Brain microvascular endothelial cell (primary cell): ENCODE results near the gene OTULIN.

Experiments
- DNase-seq: peaks from one replicate; pipeline ENCODE4 v3.0.0-alpha.2; 2020
- H3K27ac ChIP-seq: fragments of 250-450 bp; sonication (Bioruptor Pico); 2 replicates; pipeline ENCODE4 v1.5.1; 2020; ENCODE audit warnings: mild to moderate bottlenecking, moderate library complexity
- H3K27me3 ChIP-seq: fragments of 250-450 bp; sonication (Bioruptor Pico); replicated peaks from 2 replicates; pipeline ENCODE4 v1.5.1; 2020; ENCODE audit warnings: mild to moderate bottlenecking
- H3K36me3 ChIP-seq: fragments of 250-450 bp; sonication (Bioruptor Pico); replicated peaks from 2 replicates; pipeline ENCODE4 v1.5.1; 2020; ENCODE audit warnings: mild to moderate bottlenecking
- H3K4me3 ChIP-seq: 2 replicates; pipeline ENCODE4 v1.5.1; 2011; ENCODE audit warnings: low read depth, mild to moderate bottlenecking, control low read depth, low read length, moderate library complexity
- CTCF ChIP-seq: IDR thresholded peaks from 2 replicates; pipeline ENCODE4 v1.5.1; 2011; ENCODE audit warnings: low read depth, mild to moderate bottlenecking, moderate library complexity, low read length, control low read depth, inconsistent platforms; ENCODE audit errors: missing control alignments
- in situ Hi-C: cut with HindIII; loops from 2 replicates; pipeline ENCODE4 v1.10.0; 2017; ENCODE audit warnings: low sequenced_read_pairs, low pct_ligation_motif_present

Gene OTULIN

DNA sequence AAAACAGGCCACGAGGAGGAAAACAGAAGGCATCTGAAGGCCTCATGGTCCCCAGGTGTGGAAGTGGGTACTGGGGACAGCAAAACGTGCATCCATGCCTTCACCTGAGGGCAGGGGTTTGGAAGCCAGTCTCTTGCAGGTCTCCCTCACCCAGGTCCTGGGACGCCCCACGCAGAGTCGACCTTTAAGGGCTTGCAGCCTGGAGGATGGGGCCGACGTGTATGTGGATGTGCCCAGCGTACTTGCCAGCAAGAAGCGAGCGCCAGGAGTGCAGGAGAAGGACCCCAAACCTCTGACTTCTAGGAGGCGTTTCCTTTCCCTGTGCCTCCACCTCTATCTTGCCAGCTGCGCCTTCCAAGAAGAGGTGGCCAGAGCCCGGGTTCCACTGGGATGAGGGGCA lies 65.9 kb downstream of the OTULIN start:
- H3K36me3 ChIP-seq = peaks cover 6% of the 10 kb centered on the region
- no peak overlapping the region for H3K4me3 ChIP-seq
- no peak overlapping the region for H3K27ac ChIP-seq
- DNase-seq = no peak
- in situ Hi-C loops = loop anchor here (25.0 kb wide), 1 partner anchor 282 kb away; no protein-coding TSS in a partner anchor
- TF ChIP-seq CTCF = no peak
- no peaks in the 10 kb centered on the region for H3K27me3 ChIP-seq

- DNase-seq = no peak
- no peak overlapping the region for H3K4me3 ChIP-seq
- in situ Hi-C loops = loop anchor here (25.0 kb wide), 1 partner anchor 281 kb away; no protein-coding TSS in a partner anchor
- H3K36me3 ChIP-seq = peaks cover 6% of the 10 kb centered on the region
- no peaks in the 10 kb centered on the region for H3K27me3 ChIP-seq
- no peak for TF ChIP-seq CTCF
- H3K27ac ChIP-seq = no peak overlapping the region
Measured at GRCh38 chr5:14730881-14731280, 66.4 kb downstream of the OTULIN start.

DNA sequence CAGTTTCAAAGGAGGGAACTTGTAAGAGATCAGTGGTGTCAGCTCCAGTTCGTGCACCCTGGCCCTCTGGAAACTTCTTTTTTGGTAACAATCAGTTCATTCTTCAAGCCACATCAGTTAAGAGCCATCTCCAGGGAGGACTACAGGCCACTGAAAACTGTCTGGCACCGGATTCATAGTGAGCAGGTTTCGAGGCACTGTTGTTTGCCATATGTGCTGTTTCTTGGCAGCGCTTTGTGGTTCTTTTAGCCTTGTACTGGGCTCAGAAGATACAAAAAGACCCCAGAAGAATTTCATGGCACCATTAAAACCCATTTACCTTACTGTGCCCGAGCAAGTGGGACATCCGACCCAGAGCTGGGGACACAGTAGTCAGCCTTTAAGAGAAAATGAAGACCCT lies 68.5 kb downstream of the OTULIN start:
- Histone ChIP-seq H3K36me3 (peaks cover 9% of the 10 kb centered on the region), H3K27ac (no peak overlapping the region), H3K27me3 (no peaks in the 10 kb centered on the region), H3K4me3 (no peak overlapping the region)
- no peak for TF ChIP-seq CTCF
- in situ Hi-C loops = loop anchor here (25.0 kb wide), 1 partner anchor 279 kb away; no protein-coding TSS in a partner anchor
- DNase-seq = no peak

GRCh38 chr5:14733661-14734060 lies 69.1 kb downstream of the OTULIN start:
- no peaks in the 10 kb centered on the region for H3K27me3 ChIP-seq
- in situ Hi-C loops = loop anchor here (25.0 kb wide), 1 partner anchor 279 kb away; no protein-coding TSS in a partner anchor
- no peak for TF ChIP-seq CTCF
- H3K27ac ChIP-seq = no peak overlapping the region
- H3K4me3 ChIP-seq = no peak overlapping the region
- H3K36me3 ChIP-seq = peaks cover 9% of the 10 kb centered on the region
- no peak for DNase-seq

DNA sequence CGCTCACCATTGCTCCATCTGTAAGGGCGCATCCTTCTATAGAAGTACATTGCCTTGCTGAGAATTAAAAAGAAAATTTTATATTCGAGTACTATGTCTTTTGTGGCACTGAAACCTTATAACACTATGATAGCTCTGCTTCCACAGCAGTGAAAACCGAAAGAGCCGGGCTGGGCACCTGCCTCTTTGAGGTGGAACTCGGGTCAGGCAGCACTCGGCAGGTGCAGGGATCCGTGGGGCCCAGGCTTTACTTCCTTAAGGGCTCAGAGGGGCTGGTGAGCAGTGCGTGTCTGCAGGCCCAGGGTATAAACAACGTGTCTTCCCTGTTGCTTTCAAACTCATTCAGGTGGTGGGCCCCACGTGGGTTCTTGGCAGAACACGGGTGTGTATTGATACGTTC lies 69.9 kb downstream of the OTULIN start:
- Histone ChIP-seq H3K27me3 (no peaks in the 10 kb centered on the region), H3K36me3 (peaks cover 9% of the 10 kb centered on the region), H3K27ac (no peak overlapping the region), H3K4me3 (no peak overlapping the region)
- no peak for TF ChIP-seq CTCF
- in situ Hi-C loops = loop anchor here (25.0 kb wide), 1 partner anchor 278 kb away; no protein-coding TSS in a partner anchor
- DNase-seq = no peak

DNA sequence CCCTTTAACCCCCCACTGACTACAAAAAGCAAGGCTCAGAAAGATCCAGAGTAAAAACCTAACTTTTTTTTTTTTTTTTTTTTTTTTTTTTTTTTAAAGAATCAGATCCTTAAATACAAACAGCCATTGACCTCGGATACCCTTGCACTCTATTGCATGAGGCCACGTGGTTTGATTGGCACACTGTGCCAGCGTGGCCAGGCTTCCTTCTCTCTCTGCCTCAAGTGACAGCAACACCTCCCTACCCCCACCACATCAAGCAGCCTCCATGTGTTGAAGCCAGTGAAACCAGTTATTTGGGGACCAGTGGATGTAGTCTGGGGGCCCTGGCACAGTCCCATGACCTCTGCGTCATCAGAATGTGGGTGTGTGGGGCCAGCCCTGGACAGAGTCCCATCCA lies 71.4 kb downstream of the OTULIN start:
- H3K27ac ChIP-seq = no peak overlapping the region
- DNase-seq = no peak
- no peak overlapping the region for H3K4me3 ChIP-seq
- TF ChIP-seq CTCF = no peak
- no peaks in the 10 kb centered on the region for H3K27me3 ChIP-seq
- H3K36me3 ChIP-seq = peaks cover 15% of the 10 kb centered on the region
- in situ Hi-C loops = loop anchor here (25.0 kb wide), 1 partner anchor 276 kb away; no protein-coding TSS in a partner anchor
